Measurements from ENCODE around the gene GLB1L3.

DNA sequence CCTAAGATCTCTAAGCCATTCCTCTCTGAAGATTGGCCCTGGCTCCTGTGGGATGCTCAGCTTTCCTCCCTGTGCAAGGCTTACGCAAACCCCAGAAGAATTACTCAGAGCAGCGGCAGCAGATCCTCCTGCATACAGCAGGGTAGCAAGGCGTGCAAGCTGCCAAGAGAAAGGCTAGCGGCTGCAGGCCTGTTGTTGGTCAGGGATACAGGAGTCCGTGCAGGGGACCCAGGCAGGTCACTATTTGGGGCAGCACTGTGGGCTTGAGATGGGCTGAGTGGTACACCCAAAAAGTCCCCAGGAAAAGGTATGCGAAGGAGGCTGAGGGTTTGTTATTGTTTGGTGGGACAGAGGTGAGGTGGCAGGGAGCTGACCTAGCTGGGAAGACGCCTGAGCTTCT, 57.1 kb downstream of the GLB1L3 start:
- TF ChIP-seq, protein P1, sequence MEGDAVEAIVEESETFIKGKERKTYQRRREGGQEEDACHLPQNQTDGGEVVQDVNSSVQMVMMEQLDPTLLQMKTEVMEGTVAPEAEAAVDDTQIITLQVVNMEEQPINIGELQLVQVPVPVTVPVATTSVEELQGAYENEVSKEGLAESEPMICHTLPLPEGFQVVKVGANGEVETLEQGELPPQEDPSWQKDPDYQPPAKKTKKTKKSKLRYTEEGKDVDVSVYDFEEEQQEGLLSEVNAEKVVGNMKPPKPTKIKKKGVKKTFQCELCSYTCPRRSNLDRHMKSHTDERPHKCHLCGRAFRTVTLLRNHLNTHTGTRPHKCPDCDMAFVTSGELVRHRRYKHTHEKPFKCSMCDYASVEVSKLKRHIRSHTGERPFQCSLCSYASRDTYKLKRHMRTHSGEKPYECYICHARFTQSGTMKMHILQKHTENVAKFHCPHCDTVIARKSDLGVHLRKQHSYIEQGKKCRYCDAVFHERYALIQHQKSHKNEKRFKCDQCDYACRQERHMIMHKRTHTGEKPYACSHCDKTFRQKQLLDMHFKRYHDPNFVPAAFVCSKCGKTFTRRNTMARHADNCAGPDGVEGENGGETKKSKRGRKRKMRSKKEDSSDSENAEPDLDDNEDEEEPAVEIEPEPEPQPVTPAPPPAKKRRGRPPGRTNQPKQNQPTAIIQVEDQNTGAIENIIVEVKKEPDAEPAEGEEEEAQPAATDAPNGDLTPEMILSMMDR (IDR thresholded peaks at IDR 0.05; ENCODE audit: insufficient read depth, low read length, poor library complexity, severe bottlenecking): no peak
- no peak for TF ChIP-seq EZH2phosphoT487 (conservative IDR thresholded peaks at IDR 0.05; ENCODE audit: low read length)
